ENCODE results near the gene RNF149. TPM values are rescaled to one million over a fixed set of nuclear protein-coding genes. Genes with fewer than 3 reads are reported as not detected.
A peak's percentile ranks its signal among the peaks of the same experiment; 100 is the strongest.
"Not testable (repeated sequence)": the region's sequence is repeated elsewhere in the genome, so short reads cannot be mapped to it uniquely, and the experiment has no call there.

The RNF149 gene
- total RNA-seq, 2 experiments from 2014 or later: 23.4 to 29.5 TPM

DNA sequence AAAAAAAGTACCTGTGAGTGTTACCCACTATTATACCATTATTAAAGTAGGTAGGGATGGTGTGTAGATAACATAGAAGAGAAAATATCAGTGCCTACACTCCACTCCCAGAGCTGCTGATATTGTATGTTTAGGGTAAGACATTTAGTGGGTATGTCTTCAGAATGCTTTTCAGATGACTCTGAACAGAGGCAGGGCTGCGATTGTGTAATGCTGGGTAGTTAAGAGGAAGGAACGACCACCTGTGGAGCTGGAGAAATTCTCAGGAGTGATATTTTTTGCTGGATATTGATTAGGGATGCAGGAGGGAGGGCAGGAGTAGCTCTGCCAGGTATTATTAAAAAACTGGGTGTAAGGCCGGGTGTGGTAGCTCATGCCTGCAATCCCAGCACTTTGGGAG, 53.0 kb downstream of the RNF149 start:
- H3K4me1 Mint-ChIP-seq: peaks cover 55% of the 10 kb centered on the region
- peaks cover 49% of the 10 kb centered on the region for H3K36me3 Mint-ChIP-seq (ENCODE audit: low read depth)
- no peaks in the 10 kb centered on the region for H3K27me3 Mint-ChIP-seq
- DNase-seq: no peak
- ChIA-PET CTCF (interaction anchor here (0.8 kb wide), 1 partner anchor 87 kb away, joined by 3 read pairs; no protein-coding TSS in a partner anchor), POLR2A (interaction anchor here (0.6 kb wide), 1 partner anchor 94 kb away, joined by 5 read pairs; no protein-coding TSS in a partner anchor)
- ATAC-seq: no peak
- no peak overlapping the region for H3K4me3 Mint-ChIP-seq
- H3K9me3 Mint-ChIP-seq (ENCODE audit: low read depth): no peaks in the 10 kb centered on the region
- intact Hi-C loops (cut with DNase I, micrococcal nuclease): no loop called here
- H3K27ac Mint-ChIP-seq: peak overlapping the region; percentile 76

DNA sequence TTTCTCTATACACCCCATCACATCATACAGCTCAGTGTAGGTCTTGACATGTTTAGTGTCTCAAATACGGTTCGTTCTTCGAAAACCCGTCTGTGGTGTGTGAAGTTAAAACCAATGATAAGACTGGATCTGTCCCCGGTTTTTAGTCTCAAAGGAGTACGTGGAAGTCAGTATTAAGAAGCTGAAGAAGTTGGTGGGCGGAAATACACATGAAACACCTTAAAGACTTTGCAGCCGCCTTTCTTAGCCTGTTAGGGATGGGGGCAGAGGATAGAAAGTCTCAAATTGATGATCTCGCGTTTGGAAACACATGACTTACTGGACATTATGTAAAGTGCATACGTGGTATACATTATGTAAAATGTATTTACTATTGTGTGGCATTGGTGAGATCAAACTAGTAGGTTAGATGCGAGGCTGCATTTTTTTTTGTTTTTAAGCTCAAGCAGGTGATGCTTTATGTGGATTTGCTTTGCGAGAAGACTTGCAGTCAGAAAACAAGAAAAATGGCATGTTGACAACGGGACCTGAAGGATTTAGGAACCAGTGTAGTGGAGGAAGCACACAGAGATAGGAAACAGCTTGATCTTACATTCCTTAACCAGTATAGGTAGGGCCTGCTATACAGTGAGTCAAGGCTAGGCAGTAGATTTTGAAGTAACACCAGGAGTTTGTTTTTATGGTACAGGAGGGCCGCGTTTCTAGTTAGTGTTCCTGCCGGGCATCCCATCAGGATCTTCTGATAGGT, 54.6 kb downstream of the RNF149 start:
- Mint-ChIP-seq H3K9me3 (ENCODE audit: low read depth) (no peaks in the 10 kb centered on the region), H3K27ac (peak overlapping the region; percentile 95), H3K4me1 (peaks cover 48% of the 10 kb centered on the region), H3K4me3 (peak overlapping the region; percentile 90), H3K36me3 (ENCODE audit: low read depth) (peaks cover 41% of the 10 kb centered on the region), H3K27me3 (no peaks in the 10 kb centered on the region)
- POLR2A ChIA-PET: interaction anchor here (0.7 kb wide), 2 partner anchors 23 to 221 kb away, joined by 4 to 7 read pairs; partner anchors contain the start of gene RFX8
- DNase-seq (no peak), ATAC-seq (no peak)
- intact Hi-C loops (cut with DNase I, micrococcal nuclease): loop anchor here (1.0 to 5.0 kb wide), 8 partner anchors 18 to 1765 kb away; partner anchors contain the start of genes CREG2 (in 1 of the 2), MAP4K4 (in 1 of the 2) and RNF149 (in 1 of the 2)
- CTCF ChIA-PET: interaction anchor here (0.7 to 1.7 kb wide), 5 partner anchors 16 to 243 kb away, joined by 3 read pairs; no protein-coding TSS in a partner anchor

DNA sequence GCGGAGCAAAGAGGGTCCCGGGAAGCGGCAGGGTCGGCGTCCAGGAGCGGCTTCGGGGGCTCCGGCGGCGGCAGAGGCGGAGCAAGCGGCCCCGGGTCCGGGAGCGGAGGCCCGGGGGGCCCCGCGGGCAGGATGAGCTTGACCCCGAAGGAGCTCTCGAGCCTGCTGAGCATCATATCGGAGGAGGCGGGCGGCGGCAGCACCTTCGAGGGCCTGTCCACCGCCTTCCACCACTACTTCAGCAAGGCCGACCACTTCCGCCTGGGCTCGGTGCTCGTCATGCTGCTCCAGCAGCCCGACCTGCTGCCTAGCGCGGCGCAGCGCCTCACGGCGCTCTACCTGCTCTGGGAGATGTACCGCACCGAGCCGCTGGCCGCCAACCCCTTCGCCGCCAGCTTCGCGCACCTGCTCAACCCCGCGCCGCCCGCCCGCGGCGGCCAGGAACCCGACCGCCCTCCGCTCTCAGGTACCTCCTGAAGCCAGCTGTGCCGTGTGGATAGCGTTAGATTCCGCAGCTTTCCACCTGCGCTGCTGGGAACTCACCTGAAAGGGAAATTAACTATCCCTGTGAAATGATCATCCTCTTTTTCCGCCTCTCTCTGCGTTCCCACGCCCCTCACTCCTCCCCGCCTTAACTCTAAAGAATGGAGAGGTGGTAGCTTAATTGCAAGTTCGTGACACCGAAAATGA, 55.3 kb downstream of the RNF149 start:
- Mint-ChIP-seq H3K27ac (peak overlapping the region; percentile 95), H3K9me3 (ENCODE audit: low read depth) (no peaks in the 10 kb centered on the region), H3K4me1 (peaks cover 47% of the 10 kb centered on the region), H3K36me3 (ENCODE audit: low read depth) (peaks cover 36% of the 10 kb centered on the region), H3K27me3 (no peaks in the 10 kb centered on the region), H3K4me3 (peak overlapping the region; percentile 90)
- CTCF ChIA-PET: interaction anchor here (0.6 to 2.5 kb wide), 14 partner anchors 9 to 243 kb away, joined by 3 to 10 read pairs (median 3); no protein-coding TSS in a partner anchor
- intact Hi-C loops (cut with DNase I, micrococcal nuclease): loop anchor here (1.0 to 5.0 kb wide), 8 partner anchors 19 to 1764 kb away; partner anchors contain the start of genes CREG2 (in 1 of the 2), MAP4K4 (in 1 of the 2) and RNF149 (in 1 of the 2)
- POLR2A ChIA-PET: interaction anchor here (0.7 to 2.1 kb wide), 4 partner anchors 22 to 251 kb away, joined by 3 to 7 read pairs (median 5); partner anchors contain the start of genes RFX8 and RPL31
- ATAC-seq (peak; percentile 68), DNase-seq (peak; percentile 85)

DNA sequence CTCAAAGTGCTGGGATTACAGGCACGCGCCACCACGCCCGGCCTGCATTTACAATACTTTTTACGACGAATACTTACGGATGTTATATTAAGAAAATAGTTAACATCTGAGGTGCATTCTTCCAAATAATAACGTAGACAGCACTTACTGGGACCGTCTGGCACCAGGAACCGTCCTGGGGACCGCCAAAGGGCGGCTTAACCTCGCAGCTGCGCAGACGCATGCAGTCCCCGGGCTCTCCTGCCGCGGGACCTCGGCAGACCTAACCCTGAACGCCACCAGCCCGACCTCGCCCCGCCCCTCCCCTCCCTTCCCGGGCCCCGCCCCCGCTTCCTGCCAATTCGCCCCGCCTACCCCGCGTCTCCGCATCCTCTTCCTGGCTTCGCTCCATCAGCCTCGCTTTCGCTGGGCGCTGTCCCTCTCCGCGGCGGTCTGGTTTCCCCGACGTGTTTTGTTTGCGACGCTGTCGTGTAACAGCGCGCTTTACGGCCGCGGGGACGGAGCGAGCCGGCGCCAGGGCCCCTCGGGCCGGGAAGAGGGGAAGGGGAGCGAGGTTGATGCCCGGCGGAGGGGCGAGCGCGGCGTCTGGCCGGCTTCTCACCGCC, 56.0 kb downstream of the RNF149 start, which contains the start of gene CNOT11:
CNOT11 (plus strand) TSS at position 479 of the 605 bp plus-strand sequence; CDS start at position 558, 79 bp downstream.
- no peaks in the 10 kb centered on the region for H3K27me3 Mint-ChIP-seq
- ChIA-PET CTCF (interaction anchor here (0.6 to 2.5 kb wide), 17 partner anchors 10 to 501 kb away, joined by 3 to 10 read pairs (median 3); partner anchors contain the start of gene TBC1D8), POLR2A (interaction anchor here (0.8 to 2.1 kb wide), 3 partner anchors 53 to 251 kb away, joined by 3 to 6 read pairs (median 4); partner anchors contain the start of gene RPL31)
- H3K27ac Mint-ChIP-seq: peak within 1 kb of the TSS; percentile 95
- peak within 1 kb of the TSS; percentile 90 for H3K4me3 Mint-ChIP-seq
- H3K4me1 Mint-ChIP-seq: peaks cover 42% of the 10 kb centered on the region
- peak; percentile 88 for ATAC-seq
- H3K9me3 Mint-ChIP-seq (ENCODE audit: low read depth): no peaks in the 10 kb centered on the region
- peak; percentile 100 for DNase-seq
- H3K36me3 Mint-ChIP-seq (ENCODE audit: low read depth): peaks cover 30% of the 10 kb centered on the region
- intact Hi-C loops (cut with DNase I, micrococcal nuclease): loop anchor here (1.0 to 5.0 kb wide), 13 partner anchors 20 to 1764 kb away; partner anchors contain the start of genes RNF149 (in 2 of the 2), CREG2 (in 1 of the 2), MAP4K4 (in 1 of the 2) and RPL31 (in 1 of the 2)

DNA sequence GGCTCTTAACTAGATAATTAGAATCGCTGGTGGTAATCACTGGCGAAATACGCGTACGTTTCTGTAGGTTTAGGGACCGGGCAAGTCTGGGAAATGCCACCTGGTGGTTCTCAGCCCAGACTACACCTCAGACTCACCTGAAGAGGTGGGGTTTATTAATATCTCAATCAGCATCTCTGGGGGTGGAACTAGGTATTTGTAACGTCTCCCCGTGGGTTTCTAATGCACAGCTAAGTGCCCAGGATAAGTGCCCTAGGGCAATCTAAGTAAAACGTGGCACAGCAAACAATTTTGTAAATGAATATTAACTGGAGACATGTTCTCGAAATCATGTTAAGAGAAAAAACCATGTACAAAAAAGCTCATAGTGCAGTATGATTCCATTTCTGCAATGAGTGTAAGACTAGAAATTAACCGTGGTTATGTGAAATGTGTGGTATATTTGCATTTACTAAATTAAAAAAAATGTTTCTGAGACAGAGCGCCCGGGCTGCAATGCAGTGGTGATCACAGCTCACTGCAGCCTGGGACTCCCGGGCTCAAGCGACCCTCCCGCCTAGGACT, 56.6 kb downstream of the RNF149 start:
- peak overlapping the region; percentile 88 for H3K27ac Mint-ChIP-seq
- DNase-seq (peak; percentile 36), ATAC-seq (peak; percentile 50)
- ChIA-PET CTCF (interaction anchor here (0.7 to 2.5 kb wide), 16 partner anchors 11 to 500 kb away, joined by 3 to 10 read pairs (median 4); partner anchors contain the start of gene TBC1D8), POLR2A (interaction anchor here (0.8 to 2.1 kb wide), 3 partner anchors 53 to 250 kb away, joined by 3 to 6 read pairs (median 4); partner anchors contain the start of gene RPL31)
- H3K36me3 Mint-ChIP-seq (ENCODE audit: low read depth): peaks cover 28% of the 10 kb centered on the region
- H3K4me1 Mint-ChIP-seq: peaks cover 38% of the 10 kb centered on the region
- H3K27me3 Mint-ChIP-seq: no peaks in the 10 kb centered on the region
- H3K9me3 Mint-ChIP-seq (ENCODE audit: low read depth): no peaks in the 10 kb centered on the region
- intact Hi-C loops (cut with DNase I, micrococcal nuclease): loop anchor here (1.0 to 5.0 kb wide), 13 partner anchors 20 to 1763 kb away; partner anchors contain the start of genes RNF149 (in 2 of the 2), CREG2 (in 1 of the 2), MAP4K4 (in 1 of the 2) and RPL31 (in 1 of the 2)
- peak overlapping the region; percentile 90 for H3K4me3 Mint-ChIP-seq

DNA sequence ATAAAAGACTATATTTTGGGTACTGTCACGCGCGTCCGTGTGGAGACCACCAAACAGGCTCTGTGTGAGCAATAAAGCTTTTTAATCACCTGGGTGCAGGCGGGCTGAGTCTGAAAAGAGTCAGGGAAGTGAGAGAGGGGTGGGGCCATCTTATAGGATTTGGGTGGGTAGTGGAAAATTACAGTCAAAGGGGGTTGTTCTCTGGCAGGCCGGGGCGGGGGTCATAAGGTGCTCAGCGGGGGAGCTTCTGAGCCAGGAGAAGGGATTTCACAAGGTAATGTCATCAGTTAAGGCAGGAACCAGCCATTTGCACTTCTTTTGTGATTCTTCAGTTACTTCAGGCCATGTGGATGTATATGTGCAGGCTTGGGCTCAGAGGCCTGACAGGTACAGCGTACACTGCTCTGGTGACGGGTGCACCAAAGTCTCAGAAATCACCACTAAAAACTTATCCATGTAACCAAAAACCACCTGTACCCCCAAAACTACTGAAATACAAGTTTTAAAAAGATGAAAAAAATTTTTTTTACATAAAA, 57.2 kb downstream of the RNF149 start:
- H3K27ac Mint-ChIP-seq: peak overlapping the region; percentile 4
- ChIA-PET CTCF (interaction anchor here (0.9 to 2.5 kb wide), 12 partner anchors 11 to 607 kb away, joined by 3 to 10 read pairs (median 4); partner anchors contain the start of gene TBC1D8), POLR2A (interaction anchor here (0.6 to 2.1 kb wide), 2 partner anchors 249 to 1839 kb away, joined by 6 read pairs; partner anchors contain the start of gene RPL31)
- DNase-seq; ATAC-seq; H3K9me3 Mint-ChIP-seq (ENCODE audit: low read depth); H3K27me3 Mint-ChIP-seq: not testable (repeated sequence)
- peak overlapping the region; percentile 49 for H3K4me3 Mint-ChIP-seq
- H3K36me3 Mint-ChIP-seq (ENCODE audit: low read depth): peaks cover 23% of the 10 kb centered on the region
- intact Hi-C loops (cut with DNase I, micrococcal nuclease): loop anchor here (5.0 kb wide), 5 partner anchors 56 to 581 kb away; partner anchors contain the start of genes CREG2 (in 1 of the 2), MAP4K4 (in 1 of the 2) and RNF149 (in 1 of the 2)
- peaks cover 31% of the 10 kb centered on the region for H3K4me1 Mint-ChIP-seq

DNA sequence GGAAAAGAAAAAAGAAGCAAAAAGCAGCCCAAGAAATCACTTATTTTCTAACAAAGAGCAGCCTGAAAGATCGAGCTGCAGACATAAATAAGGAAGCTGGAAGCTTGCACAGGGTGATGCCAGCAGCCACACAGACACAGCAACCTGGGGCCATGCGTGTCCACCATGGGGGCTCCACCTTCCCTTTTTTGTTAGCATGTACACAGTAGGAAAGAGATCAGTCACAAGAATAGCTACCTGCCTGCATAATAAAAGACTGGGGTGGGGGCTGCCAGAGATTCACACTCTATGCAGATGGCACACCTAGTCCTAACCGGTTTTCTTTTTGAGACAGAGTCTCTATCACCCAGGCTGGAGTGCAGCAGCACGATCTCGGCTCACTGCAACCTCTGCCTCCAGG, 58.7 kb downstream of the RNF149 start:
- H3K4me1 Mint-ChIP-seq: peaks cover 21% of the 10 kb centered on the region
- peaks cover 12% of the 10 kb centered on the region for H3K36me3 Mint-ChIP-seq (ENCODE audit: low read depth)
- no peak overlapping the region for H3K4me3 Mint-ChIP-seq
- DNase-seq: no peak
- H3K27ac Mint-ChIP-seq: no peak overlapping the region
- no peaks in the 10 kb centered on the region for H3K27me3 Mint-ChIP-seq
- POLR2A ChIA-PET: no interaction called here
- intact Hi-C loops (cut with DNase I, micrococcal nuclease): loop anchor here (5.0 kb wide), 5 partner anchors 57 to 582 kb away; partner anchors contain the start of genes CREG2 (in 1 of the 2), MAP4K4 (in 1 of the 2) and RNF149 (in 1 of the 2)
- no peak for ATAC-seq
- CTCF ChIA-PET: interaction anchor here (1.0 kb wide), 1 partner anchor 10 kb away, joined by 3 read pairs; no protein-coding TSS in a partner anchor
- no peaks in the 10 kb centered on the region for H3K9me3 Mint-ChIP-seq (ENCODE audit: low read depth)

DNA sequence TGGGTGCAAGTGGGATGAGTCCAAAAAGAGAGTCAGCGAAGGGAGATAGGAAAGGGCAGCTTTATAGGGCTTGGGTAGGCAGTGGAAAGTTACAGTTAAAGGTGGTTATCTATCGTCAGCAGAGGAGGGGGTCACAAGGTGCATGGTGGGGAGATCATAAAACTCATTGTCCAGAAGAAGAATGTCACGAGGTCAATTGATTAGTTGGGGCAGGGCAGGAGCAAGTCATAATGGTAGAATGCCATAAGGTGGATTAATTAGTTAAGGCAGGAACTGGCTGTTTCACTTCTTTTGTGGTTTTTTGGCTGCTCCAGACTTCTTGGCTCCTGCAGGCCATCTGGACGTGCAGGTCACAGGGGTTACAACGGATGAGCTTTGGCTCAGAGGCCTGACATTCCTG, 59.7 kb downstream of the RNF149 start:
- intact Hi-C loops (cut with DNase I, micrococcal nuclease); H3K9me3 Mint-ChIP-seq (ENCODE audit: low read depth); H3K36me3 Mint-ChIP-seq (ENCODE audit: low read depth); H3K27me3 Mint-ChIP-seq; POLR2A ChIA-PET; DNase-seq; H3K27ac Mint-ChIP-seq; H3K4me3 Mint-ChIP-seq; ATAC-seq: not testable (repeated sequence)
- H3K4me1 Mint-ChIP-seq: peaks cover 10% of the 10 kb centered on the region
- CTCF ChIA-PET: interaction anchor here (1.0 kb wide), 1 partner anchor 134 kb away, joined by 3 read pairs; no protein-coding TSS in a partner anchor

DNA sequence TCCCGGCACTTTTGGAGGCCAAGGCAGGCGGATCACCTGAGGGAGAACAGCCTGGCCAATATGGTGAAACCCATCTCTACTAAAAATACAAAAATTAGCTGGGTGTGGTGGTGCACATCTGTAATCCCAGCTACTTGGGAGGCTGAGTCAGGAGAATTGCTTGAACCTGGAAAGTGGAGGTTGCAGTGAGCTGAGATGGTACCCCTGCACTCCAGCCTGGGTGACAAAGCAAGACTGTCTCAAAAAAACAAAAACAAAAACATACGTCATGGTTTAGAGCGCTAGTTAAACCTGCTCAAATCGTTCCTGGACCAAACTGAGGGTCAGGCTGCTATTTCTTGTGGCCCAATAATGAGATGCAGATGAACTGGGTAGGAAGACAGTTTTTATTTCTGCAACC, 63.0 kb downstream of the RNF149 start:
- ChIA-PET POLR2A (interaction anchor here (0.6 kb wide), 1 partner anchor 64 kb away, joined by 4 read pairs; no protein-coding TSS in a partner anchor), CTCF (interaction anchor here (0.7 to 1.4 kb wide), 2 partner anchors 11 to 28 kb away, joined by 3 to 4 read pairs; no protein-coding TSS in a partner anchor)
- ATAC-seq; H3K27ac Mint-ChIP-seq; H3K27me3 Mint-ChIP-seq; DNase-seq; H3K4me1 Mint-ChIP-seq; H3K36me3 Mint-ChIP-seq (ENCODE audit: low read depth); H3K9me3 Mint-ChIP-seq (ENCODE audit: low read depth); intact Hi-C loops (cut with DNase I, micrococcal nuclease); H3K4me3 Mint-ChIP-seq: not testable (repeated sequence)

Measured in activated CD4-positive, alpha-beta T cell treated with anti-CD3 and anti-CD28 coated beads for 36 hours (primary cell).